Nephron progenitor cell (in vitro differentiated cells): Measurements from ENCODE around the gene MLLT3.

ENCODE experiments used
- DNase-seq: peaks from one replicate; pipeline ENCODE4 v3.0.0; 2021
- H3K27ac Mint-ChIP-seq: 2 replicates; pipeline ENCODE4 v1.8.0; 2021; ENCODE audit warnings: mild to moderate bottlenecking, moderate library complexity, mixed read lengths
- H3K27me3 Mint-ChIP-seq: 2 replicates; pipeline ENCODE4 v1.8.0; 2021; ENCODE audit warnings: mild to moderate bottlenecking, low read depth, mixed read lengths; ENCODE audit not compliant: poor library complexity
- H3K36me3 Mint-ChIP-seq: 2 replicates; pipeline ENCODE4 v1.8.0; 2021; ENCODE audit warnings: low read depth, mixed read lengths
- H3K4me1 Mint-ChIP-seq: 2 replicates; pipeline ENCODE4 v1.8.0; 2021; ENCODE audit warnings: mixed read lengths
- H3K4me3 Mint-ChIP-seq: 2 replicates; pipeline ENCODE4 v1.8.0; 2021; ENCODE audit warnings: mild to moderate bottlenecking, moderate library complexity, mixed read lengths
- H3K9me3 Mint-ChIP-seq: 2 replicates; pipeline ENCODE4 v1.8.0; 2021; ENCODE audit warnings: mild to moderate bottlenecking, moderate library complexity, mixed read lengths
- CTCF ChIP-seq: fragments of 200-600 bp; sonication (generic); IDR thresholded peaks from 2 replicates; pipeline ENCODE4 v1.5.0; 2021; ENCODE audit warnings: antibody characterized with exemption

Gene MLLT3

GRCh38 chr9:20437476-20437875 lies 184.8 kb downstream of the MLLT3 start:
- Mint-ChIP-seq H3K9me3 (no peaks in the 10 kb centered on the region), H3K27me3 (no peaks in the 10 kb centered on the region), H3K36me3 (peaks cover 24% of the 10 kb centered on the region), H3K27ac (peak overlapping the region; percentile 86), H3K4me1 (peaks cover 40% of the 10 kb centered on the region), H3K4me3 (no peak overlapping the region)
- DNase-seq: no peak
- TF ChIP-seq CTCF: no peak

GRCh38 chr9:20436476-20437195 lies 185.7 kb downstream of the MLLT3 start:
- Mint-ChIP-seq H3K4me1 (peaks cover 32% of the 10 kb centered on the region), H3K36me3 (peaks cover 24% of the 10 kb centered on the region), H3K27me3 (no peaks in the 10 kb centered on the region), H3K9me3 (no peaks in the 10 kb centered on the region), H3K4me3 (no peak overlapping the region), H3K27ac (no peak overlapping the region)
- no peak for DNase-seq
- no peak for TF ChIP-seq CTCF

GRCh38 chr9:20428976-20429375 lies 193.3 kb downstream of the MLLT3 start:
- Mint-ChIP-seq H3K27ac (no peak overlapping the region), H3K36me3 (peaks cover 13% of the 10 kb centered on the region), H3K4me1 (no peaks in the 10 kb centered on the region), H3K27me3 (no peaks in the 10 kb centered on the region), H3K4me3 (no peak overlapping the region), H3K9me3 (no peaks in the 10 kb centered on the region)
- no peak for DNase-seq
- no peak for TF ChIP-seq CTCF

GRCh38 chr9:20427359-20427758 lies 194.9 kb downstream of the MLLT3 start:
- H3K36me3 Mint-ChIP-seq: peaks cover 17% of the 10 kb centered on the region
- no peak overlapping the region for H3K4me3 Mint-ChIP-seq
- TF ChIP-seq CTCF: no peak
- no peaks in the 10 kb centered on the region for H3K27me3 Mint-ChIP-seq
- peaks cover 3% of the 10 kb centered on the region for H3K4me1 Mint-ChIP-seq
- DNase-seq: no peak
- H3K9me3 Mint-ChIP-seq: no peaks in the 10 kb centered on the region
- H3K27ac Mint-ChIP-seq: peak overlapping the region; percentile 49

GRCh38 chr9:20426019-20426418 lies 196.3 kb downstream of the MLLT3 start:
- TF ChIP-seq CTCF: no peak
- peaks cover 8% of the 10 kb centered on the region for H3K4me1 Mint-ChIP-seq
- no peaks in the 10 kb centered on the region for H3K27me3 Mint-ChIP-seq
- H3K9me3 Mint-ChIP-seq: no peaks in the 10 kb centered on the region
- no peak overlapping the region for H3K4me3 Mint-ChIP-seq
- DNase-seq: no peak
- H3K36me3 Mint-ChIP-seq: peaks cover 20% of the 10 kb centered on the region
- no peak overlapping the region for H3K27ac Mint-ChIP-seq

- H3K4me1 Mint-ChIP-seq: peaks cover 35% of the 10 kb centered on the region
- no peaks in the 10 kb centered on the region for H3K9me3 Mint-ChIP-seq
- H3K4me3 Mint-ChIP-seq: no peak overlapping the region
- peaks cover 7% of the 10 kb centered on the region for H3K36me3 Mint-ChIP-seq
- no peak for DNase-seq
- H3K27ac Mint-ChIP-seq: peak overlapping the region; percentile 15
- no peak for TF ChIP-seq CTCF
- no peaks in the 10 kb centered on the region for H3K27me3 Mint-ChIP-seq
These were observed 202.8 kb downstream of the MLLT3 start for GRCh38 chr9:20419533-20419932.
